MM.1S (cell line): ENCODE results near the gene CGA.

ENCODE experiments used
- DNase-seq: peaks from one replicate; pipeline ENCODE4 v3.0.0-alpha.2; 2015
- H2AFZ ChIP-seq: fragments of 300-600 bp; sonication (generic); 2 replicates; pipeline ENCODE4 v1.6.0; 2016; ENCODE audit warnings: antibody characterized with exemption, low read length
- H3F3A ChIP-seq: fragments of 300-600 bp; sonication (generic); 2 replicates; pipeline ENCODE4 v1.6.1; 2016; ENCODE audit warnings: mild to moderate bottlenecking, antibody characterized with exemption, low read length, moderate library complexity, mixed read lengths; ENCODE audit not compliant: insufficient read depth
- H3K27ac ChIP-seq: fragments of 300-600 bp; sonication (generic); 2 replicates; pipeline ENCODE4 v1.5.1; 2016; ENCODE audit warnings: mild to moderate bottlenecking, low read length
- H3K27me3 ChIP-seq: fragments of 300-600 bp; sonication (generic); replicated peaks from 2 replicates; pipeline ENCODE4 v1.6.0; 2016; ENCODE audit warnings: low read length; ENCODE audit not compliant: insufficient read depth
- H3K36me3 ChIP-seq: fragments of 300-600 bp; sonication (generic); replicated peaks from 2 replicates; pipeline ENCODE4 v1.6.1; 2016; ENCODE audit warnings: mild to moderate bottlenecking, low read length, mixed read lengths; ENCODE audit not compliant: insufficient read depth
- H3K4me1 ChIP-seq: fragments of 300-600 bp; sonication (generic); 2 replicates; pipeline ENCODE4 v1.6.1; 2016; ENCODE audit warnings: low read length, mixed read lengths
- H3K4me2 ChIP-seq: fragments of 300-600 bp; sonication (generic); 2 replicates; pipeline ENCODE4 v1.6.0; 2016; ENCODE audit warnings: low read depth, low read length
- H3K4me3 ChIP-seq: fragments of 300-600 bp; sonication (generic); 2 replicates; pipeline ENCODE4 v1.5.1; 2016; ENCODE audit warnings: low read length, mixed read lengths
- H3K79me2 ChIP-seq: fragments of 300-600 bp; sonication (generic); 2 replicates; pipeline ENCODE4 v1.6.1; 2016; ENCODE audit warnings: mixed run types, low read length, mixed read lengths
- H3K9ac ChIP-seq: fragments of 300-600 bp; sonication (generic); 2 replicates; pipeline ENCODE4 v1.6.1; 2016; ENCODE audit warnings: low read length, mixed read lengths
- H3K9me2 ChIP-seq: fragments of 300-600 bp; sonication (generic); replicated peaks from 2 replicates; pipeline ENCODE4 v1.6.1; 2016; ENCODE audit warnings: mild to moderate bottlenecking, low read length, mixed read lengths; ENCODE audit not compliant: insufficient read depth
- H3K9me3 ChIP-seq: fragments of 300-600 bp; sonication (generic); replicated peaks from 2 replicates; pipeline ENCODE4 v1.6.1; 2016; ENCODE audit warnings: mild to moderate bottlenecking, low read length, mixed read lengths; ENCODE audit not compliant: insufficient read depth
- H4K20me1 ChIP-seq: fragments of 300-600 bp; sonication (generic); 2 replicates; pipeline ENCODE4 v1.6.1; 2016; ENCODE audit warnings: mild to moderate bottlenecking, low read length, moderate library complexity, mixed read lengths; ENCODE audit not compliant: insufficient read depth
- CTCF ChIP-seq: fragments of 300-600 bp; sonication (generic); IDR thresholded peaks from 2 replicates; pipeline ENCODE4 v1.5.1; 2016; ENCODE audit warnings: antibody characterized with exemption, low read length, mixed read lengths
- EZH2 ChIP-seq: fragments of 300-600 bp; sonication (generic); optimal IDR thresholded peaks from 2 replicates; pipeline ENCODE3; 2017; ENCODE audit warnings: low read depth, mild to moderate bottlenecking, antibody characterized with exemption, low read length, mixed read lengths
- EZH2phosphoT487 ChIP-seq: fragments of 300-600 bp; sonication (generic); IDR thresholded peaks from 2 replicates; pipeline ENCODE4 v1.6.1; 2018; ENCODE audit warnings: antibody characterized with exemption, low read length

Gene CGA

DNA sequence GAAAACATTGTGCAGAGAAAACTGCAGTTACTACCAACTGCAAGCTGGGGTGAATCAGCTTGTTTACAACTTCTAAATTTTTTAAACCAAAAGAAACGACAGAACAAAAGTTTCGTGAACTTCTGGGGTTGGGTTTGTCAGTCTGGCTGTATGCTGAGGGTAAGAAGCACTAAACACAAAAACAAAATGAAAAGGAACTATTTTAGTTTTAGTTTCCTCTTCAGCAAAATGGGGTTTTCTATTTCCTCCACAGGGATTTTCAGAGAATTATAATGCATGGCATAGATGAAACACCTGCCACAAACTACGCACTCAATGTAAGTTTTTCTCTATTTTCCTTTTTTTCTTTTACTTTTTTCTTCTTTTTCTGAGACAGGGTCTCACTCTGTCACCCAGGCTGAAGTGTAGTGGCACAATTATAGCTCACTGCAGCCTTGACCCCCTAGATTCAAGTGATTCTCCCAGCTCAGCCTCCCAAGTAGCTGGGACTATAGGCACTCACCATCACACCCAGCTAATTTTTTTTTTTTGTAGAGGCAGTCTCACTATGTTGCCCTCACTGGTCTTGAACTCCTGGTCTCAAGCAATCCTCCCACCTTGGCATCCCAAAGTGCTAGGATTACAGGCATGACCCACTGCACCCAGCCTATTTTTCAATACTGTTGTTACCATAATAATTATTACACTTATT is 40.6 kb downstream of the CGA start:
- Histone ChIP-seq H3K9me2 (no peaks in the 10 kb centered on the region), H3K9ac (peak overlapping the region; percentile 45; the same call in 1 of the 2 replicates), H4K20me1 (no peaks in the 10 kb centered on the region), H3K4me1 (peaks cover 49% of the 10 kb centered on the region), H3K9me3 (no peaks in the 10 kb centered on the region), H3K27ac (peak overlapping the region; percentile 70; the same call in 1 of the 2 replicates), H3K27me3 (no peaks in the 10 kb centered on the region), H3F3A (peaks cover 30% of the 10 kb centered on the region), H3K36me3 (no peaks in the 10 kb centered on the region), H3K79me2 (no peaks in the 10 kb centered on the region), H3K4me2 (peak overlapping the region; percentile 56), H2AFZ (peak overlapping the region; percentile 41), H3K4me3 (peak overlapping the region; percentile 33)
- DNase-seq: peak; percentile 58
- TF ChIP-seq CTCF: no peak
- TF ChIP-seq EZH2phosphoT487: no peak
- TF ChIP-seq EZH2: no peak

DNA sequence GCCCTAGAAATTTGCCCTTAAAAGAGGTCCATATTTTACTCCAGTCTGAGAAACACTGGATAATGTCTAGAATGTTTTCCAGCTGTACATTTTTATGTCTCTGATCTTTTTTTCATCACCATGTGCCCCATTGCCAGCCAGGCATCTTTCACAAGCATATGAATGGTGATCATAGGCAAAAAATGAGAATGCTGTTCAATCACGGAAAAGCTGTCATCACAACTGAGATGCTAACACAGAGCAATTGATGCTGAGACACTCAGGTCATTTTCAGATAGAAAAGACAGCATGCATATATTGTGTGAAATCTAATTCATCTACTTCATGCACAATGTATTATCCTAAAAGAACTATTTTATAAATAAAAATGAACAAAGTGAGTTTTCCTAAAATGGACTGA is 41.6 kb downstream of the CGA start:
- H3K27ac ChIP-seq: peak overlapping the region; percentile 70; the same call in 1 of the 2 replicates
- H4K20me1 ChIP-seq: no peaks in the 10 kb centered on the region
- H3K9ac ChIP-seq: peak overlapping the region; percentile 45; the same call in 1 of the 2 replicates

GRCh38 chr6:87049779-87050178 is 45.1 kb downstream of the CGA start:
- H3K79me2 ChIP-seq: no peaks in the 10 kb centered on the region
- H3K9me3 ChIP-seq: no peaks in the 10 kb centered on the region
- peaks cover 51% of the 10 kb centered on the region for H3F3A ChIP-seq
- no peak for TF ChIP-seq EZH2
- no peaks in the 10 kb centered on the region for H4K20me1 ChIP-seq
- H3K4me1 ChIP-seq: peaks cover 81% of the 10 kb centered on the region
- H2AFZ ChIP-seq: no peak overlapping the region
- H3K4me2 ChIP-seq: peak overlapping the region; percentile 53
- H3K9me2 ChIP-seq: no peaks in the 10 kb centered on the region
- peak; percentile 36 for DNase-seq
- no peaks in the 10 kb centered on the region for H3K36me3 ChIP-seq
- no peaks in the 10 kb centered on the region for H3K27me3 ChIP-seq
- H3K4me3 ChIP-seq: no peak overlapping the region
- peak overlapping the region; percentile 52; the same call in 1 of the 2 replicates for H3K27ac ChIP-seq
- H3K9ac ChIP-seq: no peak overlapping the region

More for the DNA sequence above, 41.6 kb downstream of the CGA start:
- Histone ChIP-seq H3K4me1 (peaks cover 58% of the 10 kb centered on the region), H3K27me3 (no peaks in the 10 kb centered on the region), H3K9me3 (no peaks in the 10 kb centered on the region), H3K36me3 (no peaks in the 10 kb centered on the region), H3K4me2 (peak overlapping the region; percentile 56), H3K4me3 (peak overlapping the region; percentile 33; the same call in 1 of the 2 replicates), H3K79me2 (no peaks in the 10 kb centered on the region), H2AFZ (peak overlapping the region; percentile 41), H3K9me2 (no peaks in the 10 kb centered on the region), H3F3A (peaks cover 30% of the 10 kb centered on the region)
- no peak for DNase-seq
- TF ChIP-seq EZH2phosphoT487: no peak
- no peak for TF ChIP-seq EZH2
- no peak for TF ChIP-seq CTCF
